ENCODE results near the gene EXOC5.
"Not testable (repeated sequence)": the region's sequence is repeated elsewhere in the genome, so short reads cannot be mapped to it uniquely, and the experiment has no call there.

Gene EXOC5

DNA sequence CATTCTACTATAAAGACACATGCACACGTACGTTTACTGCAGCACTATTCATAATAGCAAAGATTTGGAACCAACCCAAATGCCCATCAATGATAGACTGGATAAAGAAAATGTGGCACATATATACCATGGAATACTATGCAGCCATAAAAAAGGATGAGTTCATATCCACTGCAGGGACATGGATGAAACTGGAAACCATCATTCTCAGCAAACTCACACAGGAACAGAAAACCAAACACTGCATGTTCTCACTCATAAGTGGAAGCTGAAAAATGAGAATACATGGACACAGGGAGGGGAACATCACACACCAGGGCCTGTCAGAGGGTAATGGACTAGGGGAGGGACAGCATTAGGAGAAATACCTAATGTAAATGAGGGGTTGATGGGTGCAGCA, 10.5 kb downstream of the EXOC5 start:
- whole genome bisulfite sequencing (ENCODE audit: insufficient coverage): no CpG with 5 or more reads among the region's 2 CpGs
- H3K36me3 ChIP-seq (ENCODE audit: control insufficient read depth in 4 of 4, insufficient read depth in 4 of 4, low read length in 3 of 4); H3K9me3 ChIP-seq (ENCODE audit: control extremely low read depth in 1 of 5, control insufficient read depth in 4 of 5, insufficient read depth in 2 of 5, low read depth in 1 of 5, low read length in 4 of 5); H3K4me1 ChIP-seq (ENCODE audit: control extremely low read depth in 1 of 4, control insufficient read depth in 4 of 4, insufficient read depth in 4 of 4, low read length in 3 of 4); DNase-seq; H3K27ac ChIP-seq (ENCODE audit: insufficient read depth in 1 of 2, low read depth in 1 of 2, low read length in 2 of 2, poor library complexity in 1 of 2, severe bottlenecking in 2 of 2); H3K27me3 ChIP-seq (replicated peaks in 2 of 5; ENCODE audit: control insufficient read depth in 4 of 5, insufficient read depth in 5 of 5, low read length in 4 of 5); H3K4me3 ChIP-seq (ENCODE audit: control insufficient read depth in 1 of 7, extremely low read depth in 1 of 7, insufficient read depth in 4 of 7, low read depth in 2 of 7, low read length in 6 of 7); POLR2A ChIA-PET: not testable (repeated sequence)
- CTCF ChIA-PET: interaction anchor here (2.0 kb wide), 1 partner anchor 20 kb away, joined by 4 read pairs; no protein-coding TSS in a partner anchor

GRCh38 chr14:57254884-57255283, 13.8 kb downstream of the EXOC5 start:
- Histone ChIP-seq H3K9me3 (ENCODE audit: control extremely low read depth in 1 of 5, control insufficient read depth in 4 of 5, insufficient read depth in 2 of 5, low read depth in 1 of 5, low read length in 4 of 5) (peaks cover 0 to 1% (median 0%) of the 10 kb centered on the region in 5 experiments), H3K4me3 (ENCODE audit: control insufficient read depth in 1 of 7, extremely low read depth in 1 of 7, insufficient read depth in 4 of 7, low read depth in 2 of 7, low read length in 6 of 7) (no peak overlapping the region), H3K27ac (ENCODE audit: insufficient read depth in 1 of 2, low read depth in 1 of 2, low read length in 2 of 2, poor library complexity in 1 of 2, severe bottlenecking in 2 of 2) (no peak overlapping the region), H3K4me1 (ENCODE audit: control extremely low read depth in 1 of 4, control insufficient read depth in 4 of 4, insufficient read depth in 4 of 4, low read length in 3 of 4) (no peaks in the 10 kb centered on the region), H3K27me3 (replicated peaks in 2 of 5; ENCODE audit: control insufficient read depth in 4 of 5, insufficient read depth in 5 of 5, low read length in 4 of 5) (no peaks in the 10 kb centered on the region), H3K36me3 (ENCODE audit: control insufficient read depth in 4 of 4, insufficient read depth in 4 of 4, low read length in 3 of 4) (peaks cover 2 to 7% (median 5%) of the 10 kb centered on the region in 4 experiments)
- ChIA-PET POLR2A (no interaction called here), CTCF (interaction anchor here (1.1 to 1.5 kb wide), 2 partner anchors 11 to 18 kb away, joined by 3 read pairs; no protein-coding TSS in a partner anchor)
- DNase-seq: no peak

GRCh38 chr14:57246933-57247657, 21.6 kb downstream of the EXOC5 start:
- Histone ChIP-seq H3K27me3 (replicated peaks in 2 of 5; ENCODE audit: control insufficient read depth in 4 of 5, insufficient read depth in 5 of 5, low read length in 4 of 5) (no peaks in the 10 kb centered on the region), H3K36me3 (ENCODE audit: control insufficient read depth in 4 of 4, insufficient read depth in 4 of 4, low read length in 3 of 4) (peaks cover 2 to 10% (median 4%) of the 10 kb centered on the region in 4 experiments), H3K9me3 (ENCODE audit: control extremely low read depth in 1 of 5, control insufficient read depth in 4 of 5, insufficient read depth in 2 of 5, low read depth in 1 of 5, low read length in 4 of 5) (no peaks in the 10 kb centered on the region), H3K4me1 (ENCODE audit: control extremely low read depth in 1 of 4, control insufficient read depth in 4 of 4, insufficient read depth in 4 of 4, low read length in 3 of 4) (no peaks in the 10 kb centered on the region), H3K4me3 (ENCODE audit: control insufficient read depth in 1 of 7, extremely low read depth in 1 of 7, insufficient read depth in 4 of 7, low read depth in 2 of 7, low read length in 6 of 7) (no peak overlapping the region), H3K27ac (ENCODE audit: insufficient read depth in 1 of 2, low read depth in 1 of 2, low read length in 2 of 2, poor library complexity in 1 of 2, severe bottlenecking in 2 of 2) (no peak overlapping the region)
- DNase-seq: no peak
- CTCF ChIA-PET: no interaction called here
- no CpG with 5 or more reads among the region's 2 CpGs for WGBS (ENCODE audit: insufficient coverage)
- POLR2A ChIA-PET: no interaction called here

DNA sequence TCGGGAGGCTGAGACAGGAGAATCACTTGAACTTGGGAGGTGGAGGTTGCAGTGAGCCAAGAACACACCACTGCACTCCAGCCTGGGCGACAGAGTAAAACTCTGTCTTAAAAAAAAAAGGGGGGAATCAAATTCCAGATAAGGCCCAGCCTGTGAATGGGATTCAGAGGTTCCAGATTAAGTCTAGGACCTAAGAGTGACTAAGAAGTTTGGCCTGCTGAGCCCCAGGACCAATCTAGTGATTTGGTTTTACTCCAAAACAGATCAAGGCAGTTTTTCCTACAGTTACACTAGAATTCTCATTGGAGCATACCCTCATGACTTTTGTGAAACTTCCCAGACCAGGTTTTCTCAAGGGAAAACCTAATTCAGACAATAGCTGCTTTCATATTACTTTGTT, 22.8 kb downstream of the EXOC5 start:
- Histone ChIP-seq H3K9me3 (ENCODE audit: control extremely low read depth in 1 of 5, control insufficient read depth in 4 of 5, insufficient read depth in 2 of 5, low read depth in 1 of 5, low read length in 4 of 5) (no peaks in the 10 kb centered on the region), H3K36me3 (ENCODE audit: control insufficient read depth in 4 of 4, insufficient read depth in 4 of 4, low read length in 3 of 4) (peaks cover 2 to 14% (median 5%) of the 10 kb centered on the region in 4 experiments), H3K27me3 (replicated peaks in 2 of 5; ENCODE audit: control insufficient read depth in 4 of 5, insufficient read depth in 5 of 5, low read length in 4 of 5) (no peaks in the 10 kb centered on the region), H3K4me1 (ENCODE audit: control extremely low read depth in 1 of 4, control insufficient read depth in 4 of 4, insufficient read depth in 4 of 4, low read length in 3 of 4) (no peaks in the 10 kb centered on the region), H3K4me3 (ENCODE audit: control insufficient read depth in 1 of 7, extremely low read depth in 1 of 7, insufficient read depth in 4 of 7, low read depth in 2 of 7, low read length in 6 of 7) (no peak overlapping the region), H3K27ac (ENCODE audit: insufficient read depth in 1 of 2, low read depth in 1 of 2, low read length in 2 of 2, poor library complexity in 1 of 2, severe bottlenecking in 2 of 2) (no peak overlapping the region)
- 95% methylated on average over 2 of the region's 2 CpGs for WGBS (ENCODE audit: insufficient coverage)
- DNase-seq: no peak
- POLR2A ChIA-PET: no interaction called here
- CTCF ChIA-PET: interaction anchor here (2.0 kb wide), 1 partner anchor 22 kb away, joined by 4 read pairs; the partner anchor contains the start of genes AP5M1 and EXOC5

DNA sequence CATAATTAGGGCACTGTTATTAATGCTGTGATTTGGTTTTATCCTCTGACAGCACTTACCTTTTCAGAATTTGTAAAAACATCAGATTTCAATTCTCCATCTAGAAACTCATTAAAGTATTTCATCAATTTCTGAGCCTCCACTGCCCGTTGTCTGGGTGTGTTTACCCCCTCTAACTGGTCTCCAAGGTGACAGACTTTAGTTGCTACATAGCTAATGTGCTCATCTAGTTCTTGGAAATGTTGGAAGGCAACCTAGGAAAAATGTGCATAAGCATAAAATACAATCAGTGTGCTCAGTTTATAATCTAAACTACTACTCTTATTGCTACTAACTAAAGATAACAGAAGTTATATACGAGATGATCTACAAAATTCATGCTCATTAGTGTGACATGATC, 24.6 kb downstream of the EXOC5 start:
- ChIA-PET CTCF (interaction anchor here (2.0 kb wide), 1 partner anchor 24 kb away, joined by 4 read pairs; the partner anchor contains the start of genes AP5M1 and EXOC5), POLR2A (no interaction called here)
- Histone ChIP-seq H3K4me3 (ENCODE audit: control insufficient read depth in 1 of 7, extremely low read depth in 1 of 7, insufficient read depth in 4 of 7, low read depth in 2 of 7, low read length in 6 of 7) (no peak overlapping the region), H3K27me3 (replicated peaks in 2 of 5; ENCODE audit: control insufficient read depth in 4 of 5, insufficient read depth in 5 of 5, low read length in 4 of 5) (no peaks in the 10 kb centered on the region), H3K4me1 (ENCODE audit: control extremely low read depth in 1 of 4, control insufficient read depth in 4 of 4, insufficient read depth in 4 of 4, low read length in 3 of 4) (no peaks in the 10 kb centered on the region), H3K36me3 (ENCODE audit: control insufficient read depth in 4 of 4, insufficient read depth in 4 of 4, low read length in 3 of 4) (peaks cover 2 to 14% (median 6%) of the 10 kb centered on the region in 4 experiments), H3K27ac (ENCODE audit: insufficient read depth in 1 of 2, low read depth in 1 of 2, low read length in 2 of 2, poor library complexity in 1 of 2, severe bottlenecking in 2 of 2) (no peak overlapping the region), H3K9me3 (ENCODE audit: control extremely low read depth in 1 of 5, control insufficient read depth in 4 of 5, insufficient read depth in 2 of 5, low read depth in 1 of 5, low read length in 4 of 5) (no peaks in the 10 kb centered on the region)
- WGBS (ENCODE audit: insufficient coverage): 100% methylated on average over 1 of the region's 2 CpGs
- no peak for DNase-seq

DNA sequence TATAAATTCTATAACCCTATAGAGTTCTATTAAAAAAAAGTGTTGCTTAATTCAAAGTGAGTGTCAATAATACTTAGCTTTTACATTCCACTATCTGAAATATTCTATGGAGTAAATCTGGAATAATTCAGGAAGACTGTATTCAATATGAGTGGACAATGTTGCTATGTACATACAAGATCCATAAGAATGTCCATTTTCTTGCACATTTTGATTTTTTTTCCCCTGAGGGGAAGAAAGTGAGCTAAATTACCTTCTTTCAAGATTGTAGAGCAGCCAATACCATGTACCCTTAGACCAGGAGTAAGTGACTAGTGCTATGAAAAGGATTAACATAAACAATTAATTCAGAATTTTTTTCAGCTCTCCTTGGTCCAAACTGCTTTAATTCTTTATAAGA, 25.4 kb downstream of the EXOC5 start:
- Histone ChIP-seq H3K9me3 (ENCODE audit: control extremely low read depth in 1 of 5, control insufficient read depth in 4 of 5, insufficient read depth in 2 of 5, low read depth in 1 of 5, low read length in 4 of 5) (no peaks in the 10 kb centered on the region), H3K36me3 (ENCODE audit: control insufficient read depth in 4 of 4, insufficient read depth in 4 of 4, low read length in 3 of 4) (peaks cover 2 to 14% (median 7%) of the 10 kb centered on the region in 4 experiments), H3K27me3 (replicated peaks in 2 of 5; ENCODE audit: control insufficient read depth in 4 of 5, insufficient read depth in 5 of 5, low read length in 4 of 5) (no peaks in the 10 kb centered on the region), H3K4me1 (ENCODE audit: control extremely low read depth in 1 of 4, control insufficient read depth in 4 of 4, insufficient read depth in 4 of 4, low read length in 3 of 4) (no peaks in the 10 kb centered on the region), H3K27ac (ENCODE audit: insufficient read depth in 1 of 2, low read depth in 1 of 2, low read length in 2 of 2, poor library complexity in 1 of 2, severe bottlenecking in 2 of 2) (no peak overlapping the region), H3K4me3 (ENCODE audit: control insufficient read depth in 1 of 7, extremely low read depth in 1 of 7, insufficient read depth in 4 of 7, low read depth in 2 of 7, low read length in 6 of 7) (no peak overlapping the region)
- POLR2A ChIA-PET: interaction anchor here (0.6 kb wide), 1 partner anchor 975 kb away, joined by 3 read pairs; no protein-coding TSS in a partner anchor
- CTCF ChIA-PET: no interaction called here
- no peak for DNase-seq

DNA sequence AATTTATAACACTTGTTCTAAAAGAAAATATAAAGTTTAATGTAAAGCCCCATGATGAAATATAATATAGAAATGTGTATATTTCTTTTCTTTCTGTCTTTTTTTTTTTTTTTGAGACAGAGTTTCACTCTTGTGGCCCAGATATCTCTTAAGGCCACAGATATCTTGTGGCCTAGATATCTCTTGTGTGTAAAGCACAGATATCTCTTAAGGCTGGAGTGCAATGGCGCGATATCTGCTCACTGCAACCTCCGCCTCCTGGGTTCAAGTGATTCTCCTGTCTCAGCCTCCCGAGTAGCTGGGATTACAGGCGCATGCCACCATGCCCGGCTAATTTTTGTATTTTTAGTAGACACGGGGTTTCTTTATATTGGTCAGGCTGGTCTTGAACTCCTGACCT, 28.6 kb downstream of the EXOC5 start:
- H3K4me1 ChIP-seq (ENCODE audit: control extremely low read depth in 1 of 4, control insufficient read depth in 4 of 4, insufficient read depth in 4 of 4, low read length in 3 of 4); POLR2A ChIA-PET; H3K9me3 ChIP-seq (ENCODE audit: control extremely low read depth in 1 of 5, control insufficient read depth in 4 of 5, insufficient read depth in 2 of 5, low read depth in 1 of 5, low read length in 4 of 5); H3K4me3 ChIP-seq (ENCODE audit: control insufficient read depth in 1 of 7, extremely low read depth in 1 of 7, insufficient read depth in 4 of 7, low read depth in 2 of 7, low read length in 6 of 7); CTCF ChIA-PET; H3K27ac ChIP-seq (ENCODE audit: insufficient read depth in 1 of 2, low read depth in 1 of 2, low read length in 2 of 2, poor library complexity in 1 of 2, severe bottlenecking in 2 of 2); DNase-seq; H3K27me3 ChIP-seq (replicated peaks in 2 of 5; ENCODE audit: control insufficient read depth in 4 of 5, insufficient read depth in 5 of 5, low read length in 4 of 5): not testable (repeated sequence)
- peaks cover 4 to 23% (median 9%) of the 10 kb centered on the region in 4 experiments for H3K36me3 ChIP-seq (ENCODE audit: control insufficient read depth in 4 of 4, insufficient read depth in 4 of 4, low read length in 3 of 4)
- WGBS (ENCODE audit: insufficient coverage): 100% methylated on average over 1 of the region's 7 CpGs
